DND-41 (cell line): ENCODE measurements around the gene SYNE1.
"Not testable (repeated sequence)": the region's sequence is repeated elsewhere in the genome, so short reads cannot be mapped to it uniquely, and the experiment has no call there.

Experiments used
- ATAC-seq: fragments of 200-7000 bp; cut with Tn5 transposase; 3 replicates; pipeline ENCODE4 v1.9.1; 2021; ENCODE audit warnings: low read depth; ENCODE audit not compliant: insufficient read depth
- DNase-seq: peaks from one replicate; pipeline ENCODE4 v3.0.0-alpha.2; 2020
- H2AFZ ChIP-seq: 2 replicates; pipeline ENCODE4 v1.6.0; 2012; ENCODE audit warnings: low read depth, low read length
- H3K27ac ChIP-seq: 2 replicates; pipeline ENCODE4 v1.5.1; 2012; ENCODE audit warnings: low read length, inconsistent platforms
- H3K27me3 ChIP-seq: fragments of 200-600 bp; sonication (generic); 2 replicates; pipeline ENCODE4 v1.6.0; 2012; ENCODE audit warnings: low read length, mild to moderate bottlenecking, inconsistent platforms; ENCODE audit not compliant: insufficient read depth, poor library complexity
- H3K36me3 ChIP-seq: 2 replicates; pipeline ENCODE4 v1.5.1; 2012; ENCODE audit warnings: low read length, inconsistent platforms; ENCODE audit not compliant: insufficient read depth
- H3K4me1 ChIP-seq: 2 replicates; pipeline ENCODE4 v1.5.1; 2012; ENCODE audit warnings: mild to moderate bottlenecking, low read length; ENCODE audit not compliant: insufficient read depth
- H3K4me2 ChIP-seq: 2 replicates; pipeline ENCODE4 v1.6.0; 2012; ENCODE audit warnings: mild to moderate bottlenecking, moderate library complexity, low read length, inconsistent platforms; ENCODE audit not compliant: insufficient read depth
- H3K4me3 ChIP-seq, 2 experiments: fragments of 200-600 bp in 1 of 2; shearing (Covaris generic) in 1 of 2; 2 replicates each; pipeline ENCODE4 v1.5.1; 2012 to 2016; ENCODE audit warnings: inconsistent platforms in 2 of 2, low read length in 2 of 2, mild to moderate bottlenecking in 2 of 2, low read depth in 1 of 2, moderate library complexity in 1 of 2
- H3K79me2 ChIP-seq: 2 replicates; pipeline ENCODE4 v1.6.0; 2012; ENCODE audit warnings: low read length, inconsistent platforms; ENCODE audit not compliant: insufficient read depth
- H3K9ac ChIP-seq: 2 replicates; pipeline ENCODE4 v1.6.0; 2012; ENCODE audit warnings: low read depth, mild to moderate bottlenecking, inconsistent platforms, low read length, moderate library complexity
- H3K9me3 ChIP-seq: 2 replicates; pipeline ENCODE4 v1.5.1; 2012; ENCODE audit warnings: low read length, moderate library complexity, mild to moderate bottlenecking, inconsistent platforms; ENCODE audit not compliant: insufficient read depth, severe bottlenecking
- H4K20me1 ChIP-seq: 2 replicates; pipeline ENCODE4 v1.6.0; 2012; ENCODE audit warnings: low read length; ENCODE audit not compliant: insufficient read depth
- EZH2 ChIP-seq: IDR thresholded peaks from 3 replicates; pipeline ENCODE4 v1.6.1; 2012; ENCODE audit warnings: borderline replicate concordance, low read depth, mild to moderate bottlenecking, moderate library complexity, low read length, inconsistent platforms; ENCODE audit not compliant: severe bottlenecking
- TF ChIP-seq, protein P1 (sequence below): IDR thresholded peaks from 2 replicates; pipeline ENCODE4 v1.5.1; 2012; ENCODE audit warnings: borderline replicate concordance, low read length, moderate library complexity, mild to moderate bottlenecking; ENCODE audit not compliant: poor library complexity, severe bottlenecking; ENCODE audit errors: extremely low read depth

Gene SYNE1

DNA sequence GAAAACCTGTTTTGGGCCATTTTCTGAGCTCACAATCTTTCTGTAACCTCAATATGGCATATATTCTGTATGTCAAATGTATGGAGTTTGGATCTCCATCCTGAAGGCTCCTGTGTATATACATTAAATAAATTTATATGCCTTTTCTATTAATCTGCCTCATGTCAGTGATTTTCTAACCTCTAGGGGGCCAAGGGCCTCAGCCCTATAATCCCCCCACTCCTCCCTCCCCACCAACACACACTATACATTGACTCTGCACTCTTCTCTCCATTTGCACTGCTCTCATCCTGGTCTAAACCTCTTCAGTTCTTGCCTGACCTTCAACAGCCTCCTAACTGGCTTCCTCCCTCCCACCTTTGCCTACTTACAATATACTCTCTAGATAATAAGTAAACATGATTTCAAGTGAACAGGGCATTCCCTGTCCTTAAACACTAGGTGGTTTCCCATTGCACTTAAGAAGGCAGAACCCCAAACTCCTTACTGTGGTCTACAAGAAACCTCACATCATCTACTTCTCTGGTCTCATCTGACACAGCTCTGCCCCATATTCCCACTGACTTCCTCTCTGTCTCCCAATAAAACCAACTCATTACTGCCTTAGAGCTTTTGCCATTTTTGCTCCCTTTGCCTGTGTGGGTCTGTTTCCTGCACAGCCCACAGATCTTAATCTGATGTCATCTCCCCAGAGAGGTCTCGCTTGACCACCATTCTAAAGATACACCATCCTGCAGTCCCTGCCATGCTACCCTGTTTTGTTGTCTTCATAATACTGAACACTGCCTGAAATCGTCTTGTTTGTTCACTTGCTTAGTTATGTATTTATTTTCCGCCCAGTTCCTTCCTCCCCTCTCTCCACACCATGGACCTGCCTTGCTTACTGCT lies 213.7 kb downstream of the SYNE1 start:
- H3K9ac ChIP-seq: no peak overlapping the region
- no peak overlapping the region for H3K4me3 ChIP-seq
- DNase-seq (no peak), ATAC-seq (no peak)
- H4K20me1 ChIP-seq: no peaks in the 10 kb centered on the region
- H3K79me2 ChIP-seq: no peaks in the 10 kb centered on the region
- no peaks in the 10 kb centered on the region for H3K36me3 ChIP-seq
- no peaks in the 10 kb centered on the region for H3K9me3 ChIP-seq
- H3K4me2 ChIP-seq: no peak overlapping the region
- H2AFZ ChIP-seq: no peak overlapping the region
- H3K4me1 ChIP-seq: no peaks in the 10 kb centered on the region
- H3K27ac ChIP-seq: no peak overlapping the region
- TF ChIP-seq, protein P1, sequence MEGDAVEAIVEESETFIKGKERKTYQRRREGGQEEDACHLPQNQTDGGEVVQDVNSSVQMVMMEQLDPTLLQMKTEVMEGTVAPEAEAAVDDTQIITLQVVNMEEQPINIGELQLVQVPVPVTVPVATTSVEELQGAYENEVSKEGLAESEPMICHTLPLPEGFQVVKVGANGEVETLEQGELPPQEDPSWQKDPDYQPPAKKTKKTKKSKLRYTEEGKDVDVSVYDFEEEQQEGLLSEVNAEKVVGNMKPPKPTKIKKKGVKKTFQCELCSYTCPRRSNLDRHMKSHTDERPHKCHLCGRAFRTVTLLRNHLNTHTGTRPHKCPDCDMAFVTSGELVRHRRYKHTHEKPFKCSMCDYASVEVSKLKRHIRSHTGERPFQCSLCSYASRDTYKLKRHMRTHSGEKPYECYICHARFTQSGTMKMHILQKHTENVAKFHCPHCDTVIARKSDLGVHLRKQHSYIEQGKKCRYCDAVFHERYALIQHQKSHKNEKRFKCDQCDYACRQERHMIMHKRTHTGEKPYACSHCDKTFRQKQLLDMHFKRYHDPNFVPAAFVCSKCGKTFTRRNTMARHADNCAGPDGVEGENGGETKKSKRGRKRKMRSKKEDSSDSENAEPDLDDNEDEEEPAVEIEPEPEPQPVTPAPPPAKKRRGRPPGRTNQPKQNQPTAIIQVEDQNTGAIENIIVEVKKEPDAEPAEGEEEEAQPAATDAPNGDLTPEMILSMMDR: no peak
- no peak for TF ChIP-seq EZH2
- H3K27me3 ChIP-seq: no peaks in the 10 kb centered on the region

GRCh38 chr6:152421496-152421895 lies 215.7 kb downstream of the SYNE1 start:
- DNase-seq, H4K20me1 ChIP-seq, H3K27me3 ChIP-seq, H3K4me3 ChIP-seq, H3K4me1 ChIP-seq, H3K9ac ChIP-seq, ATAC-seq, H3K9me3 ChIP-seq, H3K36me3 ChIP-seq, H3K4me2 ChIP-seq, H2AFZ ChIP-seq, H3K27ac ChIP-seq, H3K79me2 ChIP-seq: not testable (repeated sequence)

GRCh38 chr6:152420696-152421095 lies 216.5 kb downstream of the SYNE1 start:
- no peak overlapping the region for H3K4me3 ChIP-seq
- no peaks in the 10 kb centered on the region for H3K79me2 ChIP-seq
- no peaks in the 10 kb centered on the region for H3K27me3 ChIP-seq
- H2AFZ ChIP-seq: no peak overlapping the region
- no peaks in the 10 kb centered on the region for H3K9me3 ChIP-seq
- no peak overlapping the region for H3K9ac ChIP-seq
- H3K27ac ChIP-seq: no peak overlapping the region
- no peak overlapping the region for H3K4me2 ChIP-seq
- H3K36me3 ChIP-seq: no peaks in the 10 kb centered on the region
- ATAC-seq (no peak), DNase-seq (no peak)
- no peaks in the 10 kb centered on the region for H4K20me1 ChIP-seq
- no peaks in the 10 kb centered on the region for H3K4me1 ChIP-seq
- TF ChIP-seq EZH2: no peak
- TF ChIP-seq, protein P1: no peak

DNA sequence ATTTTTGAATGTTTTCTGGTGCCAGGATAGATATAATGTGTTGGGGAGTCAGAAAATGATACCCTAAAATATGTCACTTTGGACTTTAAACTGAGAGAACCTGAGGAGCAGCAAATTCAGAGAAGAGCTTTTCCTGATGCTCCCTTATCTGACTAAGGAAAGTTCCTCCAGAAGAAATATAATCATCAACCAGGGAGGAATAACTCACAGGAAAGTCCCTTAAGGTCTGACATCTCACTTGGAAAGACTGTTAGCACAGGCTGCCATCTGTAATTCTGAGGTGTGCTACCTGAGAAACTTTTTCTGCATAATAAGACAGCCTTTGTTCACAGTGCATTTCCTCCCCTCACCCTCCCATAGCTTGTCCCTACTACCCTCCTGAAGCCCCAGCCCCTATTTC lies 218.6 kb downstream of the SYNE1 start:
- ATAC-seq: no peak
- H3K9ac ChIP-seq: no peak overlapping the region

More for the DNA sequence above, 218.6 kb downstream of the SYNE1 start:
- H3K36me3 ChIP-seq: no peaks in the 10 kb centered on the region
- H3K4me1 ChIP-seq: no peaks in the 10 kb centered on the region
- TF ChIP-seq, protein P1: no peak
- no peak for TF ChIP-seq EZH2
- no peaks in the 10 kb centered on the region for H3K79me2 ChIP-seq
- H3K4me2 ChIP-seq: no peak overlapping the region
- no peak overlapping the region for H2AFZ ChIP-seq
- no peaks in the 10 kb centered on the region for H3K9me3 ChIP-seq
- no peak for DNase-seq
- H3K27ac ChIP-seq: no peak overlapping the region
- no peak overlapping the region for H3K4me3 ChIP-seq
- H3K27me3 ChIP-seq: no peaks in the 10 kb centered on the region
- H4K20me1 ChIP-seq: no peaks in the 10 kb centered on the region
